GM12891 (cell line): ENCODE results near the gene SNAPC2.

Experiments
- POLR2A ChIP-seq: IDR thresholded peaks from 2 replicates; pipeline ENCODE4 v1.6.1; 2011; ENCODE audit warnings: low read depth, low read length, control low read depth
- POLR2AphosphoS5 ChIP-seq: IDR thresholded peaks from 2 replicates; pipeline ENCODE4 v1.6.1; 2011; ENCODE audit warnings: low read depth, low read length, control low read depth
- POU2F2 ChIP-seq: IDR thresholded peaks from 2 replicates; pipeline ENCODE4 v1.6.1; 2011; ENCODE audit warnings: low read depth, mild to moderate bottlenecking, control low read depth, low read length, moderate library complexity
- TAF1 ChIP-seq: IDR thresholded peaks from 2 replicates; pipeline ENCODE4 v1.6.1; 2011; ENCODE audit warnings: low read depth, low read length, control low read depth

DNA sequence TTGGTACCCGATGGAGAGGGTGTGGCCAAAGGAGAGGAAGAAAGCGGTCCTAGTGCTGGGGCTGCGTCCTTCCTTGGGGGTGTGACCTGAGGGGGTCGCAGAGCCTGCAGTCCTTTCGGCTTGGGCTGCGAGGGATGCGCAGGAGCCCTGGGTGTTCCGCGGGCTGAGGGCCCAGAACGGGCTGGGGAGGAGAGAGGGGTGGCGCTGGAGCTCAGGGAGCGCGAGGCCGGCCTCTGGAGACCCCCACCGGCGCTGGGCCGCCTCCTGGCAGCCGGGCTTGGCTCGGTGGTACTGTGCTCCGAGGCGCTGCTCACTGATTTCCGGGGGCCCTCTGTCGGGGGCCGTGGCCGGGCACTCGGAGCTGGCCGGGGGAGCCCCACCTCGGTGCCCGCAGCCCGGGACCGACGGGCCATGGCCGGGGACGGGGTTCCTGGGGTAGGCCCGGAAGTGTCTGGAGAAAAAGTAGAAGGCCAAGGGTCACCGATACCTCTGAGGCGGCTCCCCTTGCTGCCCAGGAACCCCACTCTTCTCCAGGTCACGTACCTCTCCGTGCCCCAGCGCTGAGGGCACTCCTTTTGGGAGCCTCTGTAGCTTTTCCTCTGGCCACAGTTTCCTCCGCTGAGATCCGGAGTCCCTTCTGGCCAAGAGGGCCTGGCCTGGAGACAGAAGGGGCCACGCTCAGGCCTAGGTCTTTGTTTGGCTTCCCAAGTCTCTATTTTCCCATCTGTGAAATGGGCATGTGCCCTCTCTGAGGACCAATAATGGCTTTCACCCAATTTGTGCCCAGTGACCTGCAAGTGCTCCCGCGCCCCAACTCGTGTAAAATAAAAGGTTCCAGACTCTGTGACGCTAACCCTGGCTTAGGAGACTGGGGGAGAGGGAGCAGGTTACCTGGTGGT lies 47.6 kb upstream of the SNAPC2 start:
- no peak for TF ChIP-seq POLR2AphosphoS5
- no peak for TF ChIP-seq POLR2A
- no peak for TF ChIP-seq POU2F2
- TF ChIP-seq TAF1 = no peak
